GM18498 (cell line): ENCODE data around the gene IRF8.
"Not testable (repeated sequence)": the region's sequence is repeated elsewhere in the genome, so short reads cannot be mapped to it uniquely, and the experiment has no call there.

Source experiments
- ATAC-seq: cut with Tn5 transposase; IDR thresholded peaks from one replicate; pipeline ENCODE4 v1.9.1; 2021; ENCODE audit warnings: mild to moderate bottlenecking, moderate library complexity; ENCODE audit not compliant: unreplicated experiment

IRF8 gene, protein sequence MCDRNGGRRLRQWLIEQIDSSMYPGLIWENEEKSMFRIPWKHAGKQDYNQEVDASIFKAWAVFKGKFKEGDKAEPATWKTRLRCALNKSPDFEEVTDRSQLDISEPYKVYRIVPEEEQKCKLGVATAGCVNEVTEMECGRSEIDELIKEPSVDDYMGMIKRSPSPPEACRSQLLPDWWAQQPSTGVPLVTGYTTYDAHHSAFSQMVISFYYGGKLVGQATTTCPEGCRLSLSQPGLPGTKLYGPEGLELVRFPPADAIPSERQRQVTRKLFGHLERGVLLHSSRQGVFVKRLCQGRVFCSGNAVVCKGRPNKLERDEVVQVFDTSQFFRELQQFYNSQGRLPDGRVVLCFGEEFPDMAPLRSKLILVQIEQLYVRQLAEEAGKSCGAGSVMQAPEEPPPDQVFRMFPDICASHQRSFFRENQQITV

DNA sequence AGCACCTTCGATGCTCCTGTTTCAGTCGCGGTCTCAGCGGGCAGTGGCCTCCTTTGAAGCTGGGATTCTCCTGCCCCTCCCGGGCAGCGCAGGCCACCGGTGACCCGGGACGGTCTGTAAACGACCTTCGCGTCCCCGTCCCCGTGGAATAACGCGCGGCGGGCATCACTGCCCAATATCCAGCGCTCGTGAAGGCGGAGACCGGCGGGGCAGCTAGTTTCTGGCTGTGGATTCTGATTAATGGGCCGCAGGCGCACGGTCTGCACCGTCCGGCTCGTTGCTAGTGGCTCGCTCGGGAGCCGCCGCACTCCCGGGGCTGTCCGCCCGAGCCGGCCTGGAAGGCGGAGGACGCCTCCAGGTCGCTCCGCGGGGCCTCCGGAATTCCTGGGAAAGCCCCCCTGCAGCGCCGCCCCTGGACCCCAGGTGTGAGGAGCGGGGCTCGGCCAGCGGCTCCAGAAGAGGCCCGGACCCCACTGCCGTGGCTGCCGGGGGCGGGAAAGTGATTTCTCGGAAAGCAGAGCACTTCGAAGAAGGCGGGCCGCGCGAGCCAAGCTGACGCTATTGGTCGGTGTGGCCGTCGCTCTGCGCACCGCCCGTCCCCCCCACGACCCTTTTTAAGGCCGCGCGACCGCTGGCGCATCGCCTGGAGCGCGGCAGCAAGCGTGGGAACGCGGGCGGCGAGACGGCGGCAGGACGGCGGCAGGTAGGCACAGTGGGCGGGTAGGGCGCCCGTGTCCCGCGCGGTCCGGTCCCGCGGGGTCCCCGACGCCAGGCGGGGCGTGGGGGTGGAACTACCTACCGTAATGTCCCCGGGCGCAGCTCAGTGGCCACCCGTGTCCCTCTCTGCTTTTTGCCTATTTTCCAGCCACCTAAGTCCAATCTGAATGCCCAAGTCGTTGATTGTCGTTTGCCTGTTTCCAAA lies at the start of gene IRF8:
IRF8 (plus strand) TSS at position 642 of the 922 bp plus-strand sequence. CDS start 3,854 bp downstream, outside the sequence.
- peak; percentile 58 for ATAC-seq

DNA sequence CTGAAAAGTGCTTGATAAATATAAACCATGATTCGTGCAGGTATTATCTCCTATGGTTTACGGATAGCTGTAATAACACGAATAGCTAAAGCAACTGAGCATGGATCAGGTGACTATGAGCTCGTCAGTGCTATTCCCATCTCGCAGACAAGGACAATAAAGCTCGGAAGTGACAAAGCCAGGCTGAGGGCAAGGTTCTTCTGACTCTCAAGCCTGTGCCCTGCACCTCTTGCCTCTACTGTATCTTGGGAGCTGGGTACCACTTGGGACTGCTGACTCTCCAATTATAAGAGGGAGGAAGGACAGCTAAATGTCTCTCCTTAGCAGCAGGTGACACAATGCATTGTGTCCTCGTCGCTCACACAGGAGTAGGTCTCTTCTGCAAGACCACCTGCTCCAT lies 49.6 kb upstream of the IRF8 start:
- ATAC-seq: no peak

DNA sequence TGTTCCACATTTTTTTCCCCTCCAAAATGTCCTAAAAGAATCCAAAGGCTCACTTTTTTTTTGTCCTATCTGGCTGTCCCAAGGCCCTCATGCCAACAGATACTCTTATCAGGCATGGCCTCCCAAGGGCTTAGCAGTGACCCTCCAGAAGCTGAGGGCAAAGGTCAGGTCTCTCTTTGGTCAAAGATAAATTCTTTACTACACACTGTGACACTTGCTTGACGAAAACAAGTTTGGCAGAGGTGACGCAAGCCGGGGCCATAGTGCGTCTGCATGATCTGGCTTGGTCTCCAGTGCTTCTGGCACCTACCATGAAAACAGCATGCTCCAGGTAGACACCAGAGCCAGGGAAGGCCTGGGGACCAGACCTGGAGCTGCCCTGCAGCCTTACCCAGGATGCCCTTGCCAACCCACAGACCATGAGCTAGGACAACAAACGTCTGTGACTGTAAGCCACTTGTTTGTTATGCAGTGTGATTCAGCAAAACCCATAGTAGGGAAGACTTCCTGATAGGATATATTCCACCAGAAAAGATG lies 48.5 kb upstream of the IRF8 start:
- ATAC-seq: no peak

DNA sequence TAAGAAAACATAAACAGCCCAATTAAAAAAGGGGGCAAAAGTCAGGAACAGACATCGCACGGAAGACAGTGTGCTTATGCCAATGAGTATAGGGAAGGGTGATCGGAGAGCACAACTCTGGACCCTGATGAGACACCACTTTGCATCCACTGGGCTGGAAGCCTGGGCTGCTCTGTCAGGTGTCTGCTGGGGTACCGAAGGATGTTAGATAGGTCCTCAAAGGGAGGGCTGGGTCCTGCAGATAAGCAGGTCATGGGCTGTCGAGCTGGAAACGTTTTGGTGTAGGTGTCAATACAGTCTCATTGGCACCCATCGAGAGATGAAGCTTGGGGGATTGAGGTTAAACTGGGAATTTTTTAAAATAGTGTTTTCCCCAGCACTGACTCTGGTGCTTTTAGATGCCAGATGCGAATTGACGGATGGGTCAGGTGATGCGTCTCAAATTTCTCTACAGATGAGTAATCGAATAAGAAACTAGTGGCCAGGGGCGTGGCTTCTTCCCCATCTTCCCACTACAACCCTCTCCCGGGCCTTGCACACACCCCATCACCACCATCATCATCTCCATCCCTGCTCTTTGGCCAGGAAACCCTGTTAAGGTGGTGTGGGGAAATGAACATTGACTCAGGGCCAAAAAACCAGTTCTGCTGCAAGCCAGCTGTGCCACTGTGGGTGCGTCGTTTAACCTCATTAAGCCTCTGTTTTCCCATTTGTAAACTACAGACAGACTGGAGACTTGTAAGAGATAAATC lies 47.8 kb upstream of the IRF8 start:
- ATAC-seq: no peak

DNA sequence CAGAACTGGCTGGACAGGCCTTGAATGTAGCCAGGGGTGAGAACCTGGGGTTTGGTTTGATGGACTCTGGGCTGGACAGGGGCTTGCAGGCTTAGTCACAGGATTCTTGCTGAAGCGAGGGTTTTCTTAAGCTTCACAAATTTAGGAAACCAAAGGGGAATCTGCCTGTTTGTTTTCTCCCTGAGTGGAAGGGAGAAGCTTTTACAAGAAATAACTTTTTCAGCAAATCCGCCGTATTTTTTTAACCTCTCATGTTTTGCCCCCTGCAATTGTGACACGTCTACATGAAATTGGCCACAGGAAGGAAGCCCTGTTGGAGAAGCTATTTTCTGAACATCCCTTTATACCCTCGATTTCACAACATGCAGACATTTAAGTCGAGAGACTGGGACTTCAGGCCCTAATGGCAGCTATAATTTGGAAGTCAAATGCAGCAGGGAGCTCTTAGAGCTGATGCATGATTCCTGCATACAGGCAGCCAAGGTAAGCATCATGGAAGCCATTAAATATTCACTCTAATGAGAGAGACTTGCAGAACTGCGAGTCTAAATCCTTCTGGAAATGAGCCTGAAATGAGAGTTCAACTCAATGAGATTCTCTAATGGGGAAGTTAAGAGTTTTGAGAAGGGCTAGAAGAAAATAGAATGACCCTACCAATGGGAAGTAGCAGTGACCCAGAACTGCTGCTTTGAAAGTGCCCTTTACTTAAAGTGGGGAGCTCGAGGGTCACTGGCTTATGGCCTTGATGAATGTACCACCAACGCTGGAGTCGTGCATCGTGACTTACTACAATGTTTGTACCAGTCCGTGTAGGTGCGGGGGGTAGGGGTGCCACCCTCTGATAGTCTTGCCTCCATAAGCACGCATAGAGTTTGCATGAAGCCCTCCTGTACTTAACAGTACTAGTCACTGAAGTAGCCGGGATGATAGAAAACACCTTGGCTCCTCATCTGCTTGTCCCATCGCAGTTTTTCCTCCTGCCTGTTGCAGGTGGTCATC lies 45.1 kb upstream of the IRF8 start:
- no peak for ATAC-seq

DNA sequence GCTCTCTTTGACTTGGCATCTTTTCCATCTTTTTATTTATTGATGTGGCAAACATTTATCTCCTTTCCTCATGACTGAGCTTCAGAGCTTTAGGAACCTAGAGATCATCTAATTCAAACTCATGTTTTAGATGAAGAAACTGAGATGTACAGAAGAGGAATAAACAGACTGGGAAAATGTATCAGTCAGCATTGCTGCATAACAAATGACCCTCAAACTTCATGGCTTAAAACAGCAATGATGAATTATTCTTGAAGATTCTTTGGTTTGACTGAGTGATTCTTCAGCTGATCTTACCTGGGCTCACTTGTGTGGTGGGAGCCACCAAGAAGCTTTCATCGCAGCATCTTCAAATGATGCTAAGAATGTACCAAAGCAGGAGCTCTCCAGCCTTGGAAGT lies 44.0 kb upstream of the IRF8 start:
- no peak for ATAC-seq

DNA sequence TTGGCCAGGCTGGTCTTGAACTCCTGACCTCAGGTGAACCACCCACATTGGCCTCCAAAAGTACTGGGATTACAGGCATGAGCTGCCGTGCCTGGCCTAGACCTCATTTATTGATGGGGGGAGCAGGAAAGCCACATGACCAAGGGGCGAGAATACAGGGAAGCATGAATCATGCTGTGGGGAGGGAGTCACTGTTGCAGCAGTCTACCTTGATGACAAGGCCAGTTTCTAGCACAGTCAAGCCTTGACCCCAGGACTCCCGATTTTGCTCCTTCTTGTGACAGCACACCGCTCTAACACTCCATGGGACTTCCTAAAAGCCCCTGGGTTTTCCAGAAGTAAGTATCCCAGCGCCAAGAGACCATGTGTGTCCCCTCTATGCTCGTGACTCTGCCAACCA lies 42.9 kb upstream of the IRF8 start:
- ATAC-seq: no peak

DNA sequence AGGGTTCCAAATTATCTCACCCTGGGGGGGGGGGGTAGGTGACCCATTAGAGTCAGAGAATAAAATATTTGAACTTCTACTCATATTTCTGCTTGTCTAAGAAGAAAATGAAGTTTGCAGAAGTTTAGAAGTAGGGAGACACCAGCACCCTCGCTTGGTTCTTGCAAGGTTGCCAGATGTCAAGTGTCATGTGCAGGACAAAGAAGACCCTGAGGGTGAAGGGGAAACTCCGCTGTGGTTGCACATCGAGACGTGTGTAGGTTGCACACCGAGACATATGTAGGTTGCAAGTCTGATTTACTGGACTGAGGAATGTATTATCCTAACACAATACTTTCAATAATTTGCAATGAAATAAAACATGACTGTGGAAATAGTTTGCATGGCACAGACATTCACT lies 42.4 kb upstream of the IRF8 start:
- ATAC-seq: no peak

DNA sequence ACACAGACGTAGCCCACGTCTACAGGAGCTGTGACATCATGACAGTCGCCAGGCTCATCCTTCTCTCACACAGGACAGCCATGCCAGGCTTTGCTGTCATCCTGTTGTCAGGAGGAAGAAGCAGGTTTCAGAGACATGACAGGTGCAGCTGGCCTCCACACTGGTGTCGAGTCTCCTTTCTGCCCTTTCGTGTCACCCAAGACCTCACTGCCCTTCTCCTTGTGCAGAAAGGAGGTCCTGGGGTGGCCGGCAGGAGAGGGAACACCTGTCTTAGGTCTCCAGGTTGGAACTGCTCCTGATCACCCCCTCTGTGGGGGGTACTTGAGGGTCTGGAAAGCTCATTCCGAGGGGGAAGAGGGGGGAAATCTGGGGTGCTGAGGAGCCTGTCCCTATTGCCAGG lies 41.6 kb upstream of the IRF8 start:
- no peak for ATAC-seq

DNA sequence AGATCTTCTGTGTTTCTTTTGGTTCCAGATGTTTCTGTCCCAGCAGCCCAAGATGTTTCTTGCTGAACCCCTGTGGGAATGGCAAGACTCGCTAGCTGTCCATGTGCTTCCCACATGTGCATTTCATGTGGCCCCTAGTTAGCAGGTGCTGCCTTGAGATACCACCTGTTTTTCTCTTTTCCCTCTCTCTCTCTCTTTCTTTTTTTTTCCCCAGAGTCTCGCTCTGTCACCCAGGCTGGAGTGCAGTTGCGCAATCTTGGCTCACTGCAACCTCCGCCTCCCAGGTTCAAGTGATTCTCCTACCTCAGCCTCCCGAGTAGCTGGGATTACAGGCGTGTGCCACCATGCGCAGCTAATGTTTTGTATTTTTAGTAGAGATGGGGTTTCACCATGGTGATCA lies 40.4 kb upstream of the IRF8 start:
- ATAC-seq: not testable (repeated sequence)

DNA sequence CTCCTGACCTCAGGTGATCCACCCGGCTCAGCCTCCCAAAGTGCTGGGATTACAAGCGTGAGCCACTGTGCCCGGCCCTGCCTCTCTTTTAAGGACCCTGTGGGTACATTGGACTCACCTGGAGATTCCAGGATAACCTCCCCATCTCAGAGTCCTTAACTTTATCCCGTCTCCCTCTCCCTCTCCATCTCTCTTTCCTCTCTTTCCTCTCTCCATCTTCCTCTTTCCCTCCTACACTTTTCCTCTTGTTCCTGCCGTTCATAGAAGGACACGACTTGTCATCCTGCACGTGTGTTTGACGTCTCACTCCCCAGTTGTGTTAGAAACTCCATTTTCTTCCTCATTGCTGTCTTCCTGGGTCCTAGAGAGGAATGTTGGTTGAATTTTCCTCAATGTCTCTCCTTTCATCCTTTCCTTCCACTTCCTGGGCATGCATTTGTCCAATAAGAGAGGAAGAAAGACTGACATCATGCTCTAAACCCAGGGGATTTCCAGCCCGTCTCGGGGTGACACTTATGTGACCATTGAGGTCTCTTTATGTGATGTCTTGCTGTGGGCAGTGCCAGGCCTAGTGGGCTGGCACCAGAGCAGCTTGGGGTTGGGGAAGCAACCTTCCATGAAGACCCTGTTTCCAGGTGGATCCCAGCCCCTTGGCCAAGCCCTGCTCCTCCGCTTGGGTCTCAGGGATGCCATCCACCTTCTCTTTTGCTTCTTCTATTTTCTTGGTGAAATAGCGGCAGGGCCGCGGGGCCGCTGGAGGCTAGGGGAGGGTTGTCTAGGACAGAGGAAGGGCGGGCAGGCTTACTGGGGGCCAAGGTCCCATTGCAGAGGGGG lies 39.8 kb upstream of the IRF8 start:
- ATAC-seq: no peak

DNA sequence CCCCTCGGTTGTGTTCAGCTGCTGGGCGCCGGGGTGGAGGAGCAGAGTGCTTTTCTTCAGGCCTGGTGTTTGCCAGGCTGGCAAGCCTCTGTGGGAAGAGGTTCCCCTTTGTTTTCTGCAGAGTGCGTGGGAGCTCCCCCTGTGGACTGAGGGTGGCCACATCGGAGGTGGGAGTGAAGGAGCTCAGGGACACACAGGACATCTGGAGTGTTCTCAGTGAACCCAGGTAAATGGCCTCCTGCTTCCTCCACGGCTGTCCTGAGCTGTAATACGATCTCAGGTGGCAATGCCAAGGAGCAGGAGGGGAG lies 39.2 kb upstream of the IRF8 start:
- no peak for ATAC-seq

DNA sequence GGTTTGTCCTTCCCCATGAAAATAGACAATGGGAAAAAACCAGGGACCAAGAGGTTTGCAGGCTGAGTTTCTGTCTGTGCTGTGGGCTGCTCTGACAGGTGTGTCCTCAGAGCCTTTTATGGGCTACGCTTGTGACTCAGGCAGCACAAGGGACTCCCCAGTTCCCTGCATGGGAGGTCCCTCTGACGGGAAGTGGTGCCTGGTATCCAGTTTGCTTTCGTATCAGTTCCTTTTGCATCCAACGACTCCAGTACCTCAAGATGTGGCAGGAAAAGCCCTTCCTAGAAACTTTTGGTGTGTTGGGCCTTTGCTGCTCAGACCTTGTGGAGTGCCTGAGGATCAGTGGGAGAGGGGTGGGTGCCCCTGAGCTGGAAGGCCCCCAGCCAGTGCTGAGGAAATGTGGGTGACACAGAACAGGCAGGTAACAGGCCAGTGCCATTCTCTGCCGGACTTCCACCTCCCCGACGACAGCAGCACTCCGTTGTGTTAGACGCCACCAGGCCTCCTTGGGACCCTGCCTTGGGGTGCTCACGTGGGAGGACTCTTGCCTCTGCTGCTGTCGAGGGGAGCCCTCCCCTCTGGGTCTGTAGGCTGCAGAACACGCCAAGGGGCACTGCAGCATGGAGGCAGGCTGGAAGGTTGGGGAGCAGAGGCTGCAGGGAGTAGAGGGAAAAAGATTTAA lies 38.4 kb upstream of the IRF8 start:
- ATAC-seq: peak; percentile 45

DNA sequence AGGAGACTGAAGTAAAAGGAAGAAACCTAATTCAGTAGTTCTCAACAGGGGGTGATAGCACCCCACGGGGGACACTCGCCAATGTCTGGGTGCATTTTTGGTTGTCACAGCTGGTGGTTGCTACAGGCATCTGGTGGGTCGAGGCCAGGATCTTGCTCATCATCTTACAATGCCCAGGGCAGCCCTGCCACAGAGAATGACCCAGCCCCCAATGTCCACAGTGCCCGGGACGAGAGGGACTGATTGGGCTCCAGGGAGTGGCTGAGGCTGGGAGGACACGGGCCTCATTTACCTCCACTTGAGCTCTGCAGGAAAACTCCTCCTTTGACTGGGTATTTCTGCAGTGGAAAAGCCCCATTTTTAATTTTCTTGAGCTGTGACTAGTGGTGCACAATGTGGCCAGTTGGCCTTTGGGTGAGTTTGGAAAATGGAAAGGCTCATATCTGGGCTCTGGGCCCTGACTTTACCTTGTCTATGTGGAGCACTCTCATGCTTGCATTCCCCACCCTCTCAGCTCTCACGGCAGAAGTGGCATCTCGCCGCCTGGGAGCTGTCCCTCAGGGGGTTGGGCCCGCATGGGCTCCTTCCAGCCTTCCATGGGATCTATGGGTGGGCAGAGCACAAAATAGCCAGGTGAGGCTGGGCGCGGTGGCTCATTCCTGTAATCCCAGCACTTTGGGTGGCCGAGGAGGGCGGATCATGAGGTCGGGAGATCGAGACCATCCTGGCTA lies 37.7 kb upstream of the IRF8 start:
- no peak for ATAC-seq

DNA sequence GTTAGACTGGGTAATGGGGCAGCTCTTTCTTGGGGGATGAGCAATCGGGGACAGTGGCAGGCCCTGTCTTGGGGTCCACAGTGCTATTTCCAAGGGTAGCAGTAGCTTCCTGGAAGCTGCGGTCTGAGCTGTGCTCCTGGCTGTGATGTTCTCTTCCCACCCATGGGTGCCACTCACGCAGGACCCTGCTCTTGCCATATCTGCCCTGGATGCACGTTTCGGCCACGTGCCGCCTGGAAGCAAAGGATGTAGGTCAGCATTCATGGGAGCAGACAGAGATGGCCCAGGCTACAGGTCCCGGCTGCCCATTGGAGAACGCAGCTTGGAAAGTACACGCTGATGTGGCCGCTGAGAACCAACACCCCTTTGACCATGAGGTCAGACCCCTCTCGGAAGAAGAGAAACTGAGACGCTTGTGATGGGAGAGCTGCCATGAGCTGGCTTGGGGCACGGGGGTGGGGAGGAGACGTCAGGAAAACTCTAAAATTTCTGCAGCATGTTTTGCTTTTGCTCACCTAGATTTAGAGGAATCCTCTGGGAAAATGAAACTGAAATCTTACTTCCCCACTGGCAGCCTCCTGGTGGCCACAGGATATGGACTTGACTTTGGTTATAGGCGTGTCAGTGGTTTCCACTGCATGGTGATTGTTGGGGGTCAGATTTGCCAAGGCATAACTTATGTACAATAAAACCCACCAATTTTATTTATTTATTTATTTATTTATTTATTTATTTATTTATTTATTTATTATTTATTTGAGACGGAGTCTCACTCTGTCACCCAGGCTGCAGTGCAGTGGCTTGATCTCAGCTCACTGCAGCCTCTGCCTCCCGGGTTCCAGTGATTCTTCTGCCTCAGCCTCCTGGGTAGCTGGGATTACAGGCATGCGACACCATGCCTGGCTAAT lies 36.2 kb upstream of the IRF8 start:
- ATAC-seq: no peak

DNA sequence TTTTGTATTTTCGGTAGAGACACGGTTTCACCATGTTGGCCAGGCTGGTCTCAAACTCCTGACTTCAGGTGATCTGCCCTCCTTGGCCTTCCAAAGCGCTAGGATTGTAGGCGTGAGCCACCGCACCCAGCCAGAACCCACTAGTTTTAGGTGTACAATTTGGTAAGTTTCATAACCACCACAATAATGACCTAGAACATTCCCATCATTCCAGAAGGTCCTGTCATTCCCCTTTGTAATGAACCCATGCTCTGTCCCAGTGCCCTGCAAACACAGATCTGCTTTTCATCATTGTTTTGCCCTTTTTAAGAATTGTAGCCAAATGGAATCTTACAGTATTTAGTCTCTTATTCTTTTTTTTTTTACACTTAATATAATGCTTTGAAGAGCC lies 35.6 kb upstream of the IRF8 start:
- no peak for ATAC-seq

DNA sequence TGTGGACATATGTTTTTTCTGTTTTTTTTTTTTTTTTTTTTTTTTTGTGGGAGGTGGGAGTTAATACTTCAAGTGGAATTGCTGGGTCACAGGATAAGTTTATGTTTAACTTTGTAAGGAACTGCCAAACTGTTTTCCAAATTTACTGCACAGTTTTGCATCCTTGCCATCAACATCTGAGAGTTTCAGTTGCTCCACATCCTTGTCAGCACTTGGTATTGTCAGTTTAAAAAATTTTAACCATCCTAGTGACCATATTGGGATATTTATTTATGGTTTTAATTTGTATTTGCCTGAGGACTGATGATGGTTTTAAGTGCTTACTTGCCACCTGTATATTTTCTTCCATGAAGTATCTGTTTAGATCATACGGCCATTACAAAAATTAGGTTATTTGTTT lies 34.0 kb upstream of the IRF8 start:
- no peak for ATAC-seq
